GM21529 (cell line): ENCODE data around the gene ASB4.
A peak's percentile ranks its signal among the peaks of the same experiment; 100 is the strongest.
"Not testable (repeated sequence)": the region's sequence is repeated elsewhere in the genome, so short reads cannot be mapped to it uniquely, and the experiment has no call there.

Experiments used
- ATAC-seq: cut with Tn5 transposase; IDR thresholded peaks from one replicate; pipeline ENCODE4 v1.9.1; 2021; ENCODE audit not compliant: unreplicated experiment

Gene ASB4

DNA sequence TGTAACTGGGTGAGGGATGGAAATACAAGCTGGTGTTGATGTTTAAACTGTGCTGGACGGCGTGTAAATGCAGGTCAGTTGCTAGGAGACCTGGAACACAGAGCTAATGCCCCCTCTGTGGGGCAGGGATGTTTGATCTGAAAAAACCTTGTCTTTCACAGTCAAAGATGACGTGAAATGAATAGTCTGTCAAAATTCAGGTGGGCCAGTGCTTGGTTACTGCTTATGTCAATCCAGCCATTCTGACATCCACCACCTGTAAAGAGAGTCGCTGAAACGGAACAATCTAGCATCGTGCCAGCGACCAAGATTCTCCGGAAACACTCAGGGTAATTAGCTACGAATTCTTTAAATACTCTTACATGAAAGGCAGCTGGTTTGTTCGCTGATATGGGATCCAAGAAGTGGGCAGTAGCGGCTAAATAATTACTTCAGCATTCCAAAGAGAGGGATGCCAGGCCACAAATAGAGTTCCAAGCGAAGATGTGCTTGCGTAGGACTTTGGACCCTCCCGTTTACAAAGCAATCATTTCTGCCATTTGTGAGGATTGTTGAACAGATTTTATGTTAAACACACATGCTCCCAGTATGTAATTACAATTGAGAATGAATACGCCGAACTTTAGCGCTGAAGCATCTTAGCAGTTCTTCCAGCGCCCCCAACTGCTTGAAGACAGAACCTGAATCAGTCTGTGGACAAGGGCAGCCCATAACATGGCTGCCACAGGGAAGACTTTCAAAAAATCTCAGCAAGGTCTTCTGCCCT lies 7.3 kb upstream of the ASB4 start:
- ATAC-seq = no peak

- peak; percentile 59 for ATAC-seq
Measured at GRCh38 chr7:95479992-95480624, 5.6 kb upstream of the ASB4 start.

DNA sequence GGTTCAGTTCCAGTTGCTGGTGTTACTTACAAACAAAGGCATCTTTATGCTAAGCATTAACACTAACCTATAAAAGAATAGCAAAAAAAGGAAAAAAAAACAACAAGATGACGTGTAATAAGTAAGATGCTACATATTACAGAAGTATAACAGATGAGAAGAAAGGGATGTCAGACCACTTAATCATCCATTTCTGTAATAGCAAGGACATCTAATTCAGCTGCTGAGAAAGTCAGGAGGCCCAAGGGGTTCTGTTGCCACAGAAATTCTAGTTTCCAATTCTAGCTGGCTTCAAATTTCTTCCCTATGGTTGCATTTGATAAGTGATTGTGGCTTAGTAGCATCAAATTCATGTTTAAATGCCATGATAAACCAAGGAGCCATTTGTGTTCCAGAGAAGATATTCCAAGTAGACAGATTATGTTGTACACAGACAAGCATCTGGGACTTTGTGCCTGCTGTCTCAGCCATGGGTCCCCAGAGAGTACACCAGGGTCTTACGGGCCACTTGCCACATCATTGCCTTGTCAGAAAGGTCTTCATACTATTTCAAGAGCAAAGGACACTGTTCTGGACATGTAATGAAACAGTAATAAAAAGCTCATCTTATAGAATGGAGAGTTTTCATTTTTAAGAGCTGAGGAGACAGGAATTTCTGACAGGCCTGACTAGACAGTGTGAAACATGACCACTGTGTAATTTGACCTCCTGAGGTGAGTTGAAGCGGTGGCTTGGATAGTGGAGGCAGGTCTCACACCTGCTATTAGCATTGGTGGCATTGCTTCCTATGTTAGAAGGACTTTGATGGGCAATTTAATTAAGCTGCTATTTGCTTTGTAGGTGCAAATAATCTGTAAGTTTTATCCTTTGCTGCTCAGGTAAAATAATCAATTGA lies 4.2 kb upstream of the ASB4 start:
- no peak for ATAC-seq

DNA sequence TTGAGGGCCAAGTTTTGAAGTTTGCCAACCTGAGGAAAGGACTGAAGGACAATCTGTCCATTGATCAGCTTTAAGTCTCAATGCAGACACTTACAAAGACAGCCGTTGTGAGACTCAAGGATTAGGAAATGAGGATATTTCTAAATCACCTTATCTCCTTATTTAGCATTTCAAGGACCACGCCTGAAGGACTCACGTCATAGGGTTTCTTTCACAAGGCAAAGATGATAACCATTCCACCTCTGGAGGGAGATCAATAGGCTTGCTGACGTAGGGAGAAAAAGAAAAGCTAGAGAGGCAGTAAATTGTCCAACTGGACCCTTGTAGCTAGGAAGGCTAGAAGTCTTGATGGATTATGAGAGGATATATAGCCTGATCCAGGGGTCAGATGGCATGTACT lies 3.3 kb upstream of the ASB4 start:
- ATAC-seq = no peak

GRCh38 chr7:95490231-95490762 lies 4.6 kb downstream of the ASB4 start:
- ATAC-seq = no peak

GRCh38 chr7:95491201-95491600 lies 5.5 kb downstream of the ASB4 start:
- no peak for ATAC-seq

- ATAC-seq = no peak
Measured at GRCh38 chr7:95491634-95492314, 6.0 kb downstream of the ASB4 start.

- ATAC-seq = no peak
Measured at GRCh38 chr7:95493247-95493646, 7.5 kb downstream of the ASB4 start.

- no peak for ATAC-seq
Measured at GRCh38 chr7:95493844-95494243, 8.1 kb downstream of the ASB4 start.

GRCh38 chr7:95501261-95501832 lies 15.6 kb downstream of the ASB4 start:
- peak; percentile 88 for ATAC-seq

DNA sequence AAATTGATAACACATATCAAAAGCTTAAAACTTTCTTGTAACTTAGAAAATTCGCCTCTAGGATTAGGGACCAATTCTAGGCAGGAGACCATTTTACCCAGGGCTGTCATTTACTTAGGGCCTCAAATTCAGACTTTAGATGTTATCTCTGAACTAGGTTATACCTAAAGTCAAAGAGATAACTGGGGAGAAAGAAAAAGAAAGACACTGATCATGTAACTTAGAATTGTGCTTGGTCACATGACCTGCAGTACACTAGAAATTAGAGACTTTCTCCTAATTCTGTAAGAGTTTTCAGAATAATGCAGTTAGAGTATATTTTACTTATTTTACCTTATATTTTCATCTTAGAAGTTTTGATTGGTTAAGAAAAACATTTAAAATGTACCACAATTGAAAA lies 16.7 kb downstream of the ASB4 start:
- ATAC-seq = no peak

DNA sequence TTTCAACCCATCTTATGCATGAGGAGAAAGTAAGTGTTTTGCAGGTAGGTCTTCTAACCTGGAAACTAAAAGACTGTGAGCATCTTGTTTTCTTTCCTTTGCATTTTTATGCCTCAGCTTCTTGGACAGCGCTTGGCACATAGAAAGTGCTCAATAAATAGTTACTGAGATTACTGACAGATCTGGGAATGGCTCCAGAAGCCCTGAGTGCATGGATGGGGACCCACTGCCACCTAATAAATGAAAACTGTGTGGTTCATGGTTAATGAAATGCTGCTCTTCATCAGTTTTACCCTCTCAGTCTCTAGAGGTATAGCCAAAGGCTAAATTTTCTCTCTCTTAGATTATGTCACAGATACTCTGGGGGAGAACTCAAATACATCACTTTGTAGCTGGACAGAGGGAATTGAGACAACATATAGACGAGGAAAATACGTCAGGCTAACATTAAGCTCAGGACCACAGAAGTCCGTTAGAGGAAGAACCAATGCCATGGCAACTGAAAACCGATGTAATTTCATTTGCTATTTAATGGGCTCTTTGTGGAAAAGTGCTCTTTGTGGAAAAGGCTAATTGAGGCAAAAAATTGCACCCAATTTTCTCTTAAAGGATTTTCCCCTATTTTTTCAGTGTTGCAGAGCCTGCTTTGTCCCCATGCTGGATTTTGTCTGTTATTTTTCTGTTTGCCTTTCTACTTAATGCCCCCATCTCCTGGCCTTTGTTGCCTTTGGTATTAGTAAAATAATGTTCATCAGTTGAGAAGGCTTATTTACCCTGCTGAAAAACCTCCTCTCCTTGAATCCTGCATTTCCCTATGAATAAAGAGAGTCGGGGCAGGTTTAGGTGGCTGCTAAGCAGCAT lies 17.8 kb downstream of the ASB4 start:
- ATAC-seq = no peak

GRCh38 chr7:95504132-95504588 lies 18.4 kb downstream of the ASB4 start:
- ATAC-seq = not testable (repeated sequence)

- ATAC-seq = no peak
Measured at GRCh38 chr7:95508780-95509179, 23.0 kb downstream of the ASB4 start.

- peak; percentile 28 for ATAC-seq
Measured at GRCh38 chr7:95509199-95509598, 23.5 kb downstream of the ASB4 start.

DNA sequence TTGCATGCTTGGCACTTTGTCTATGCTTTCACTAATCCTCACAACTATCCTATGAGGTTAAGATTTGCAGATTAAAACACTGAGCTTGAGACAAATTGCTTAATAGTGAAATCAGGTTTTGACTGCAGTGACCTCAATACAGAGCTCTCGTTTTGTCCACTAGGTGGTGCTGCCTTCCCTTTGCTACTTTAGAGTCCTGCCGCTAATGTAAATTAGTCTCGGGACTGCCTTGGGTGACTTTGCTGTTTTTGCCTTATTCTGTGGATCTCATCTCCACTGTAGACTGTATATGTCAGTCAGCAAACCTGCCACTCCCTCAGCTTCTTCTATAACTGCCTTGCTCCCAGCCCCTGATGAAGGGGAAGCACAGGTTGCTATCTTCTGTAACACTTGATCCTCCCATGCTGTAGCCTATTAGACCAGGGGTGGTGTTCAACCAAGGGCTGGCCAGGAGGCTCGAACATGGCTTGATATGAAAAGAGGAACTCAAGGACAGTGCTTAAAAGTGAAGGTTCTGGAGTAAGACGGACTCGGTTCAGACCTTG lies 26.0 kb downstream of the ASB4 start:
- ATAC-seq = peak; percentile 92

DNA sequence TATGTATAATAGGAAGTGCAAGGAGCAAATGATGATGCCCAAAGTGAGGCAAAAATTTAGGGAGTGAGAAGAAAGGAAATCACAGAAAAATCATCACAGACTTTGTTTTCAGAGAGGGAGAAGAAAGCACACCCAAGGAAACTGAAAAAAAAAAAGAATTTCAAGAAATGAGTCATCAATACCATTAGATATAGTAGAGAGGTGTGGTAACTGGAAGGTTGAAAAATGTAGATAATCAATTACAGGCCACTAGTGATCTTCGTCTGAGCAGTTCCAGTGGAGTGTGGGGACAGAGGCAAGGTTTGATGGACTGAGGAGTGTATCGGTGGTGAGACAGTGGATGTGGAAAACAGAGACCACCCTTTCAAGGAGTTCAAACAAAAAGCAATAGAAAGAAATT lies 31.7 kb downstream of the ASB4 start:
- ATAC-seq = peak; percentile 68

DNA sequence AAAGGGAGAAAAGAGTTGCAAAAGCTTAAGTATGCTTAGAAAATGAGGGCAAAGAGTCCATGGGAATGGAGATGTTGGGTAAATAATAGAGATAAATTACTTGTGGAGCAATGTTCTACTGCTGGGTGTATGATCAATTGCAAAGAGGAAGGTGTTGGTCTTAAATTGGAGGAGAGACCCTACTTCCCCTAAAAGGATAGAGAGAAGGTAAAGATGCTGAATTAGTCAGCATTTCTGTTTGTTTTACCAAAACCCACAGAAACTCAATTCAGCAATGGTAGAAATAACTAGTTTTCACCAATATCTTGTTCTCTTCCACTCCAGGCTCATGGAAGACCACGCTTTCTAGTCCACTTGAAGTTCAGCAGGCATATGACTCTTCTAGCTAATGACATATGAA lies 32.1 kb downstream of the ASB4 start:
- no peak for ATAC-seq

GRCh38 chr7:95520136-95520535 lies 34.4 kb downstream of the ASB4 start:
- no peak for ATAC-seq
